Mammary epithelial cell (primary cell): ENCODE results near the gene SLC39A8.

ENCODE experiments used
- CTCF ChIP-seq, 2 donors: IDR thresholded peaks in 1 of 2; conservative IDR thresholded peaks in 1 of 2; 2 replicates each; pipeline ENCODE4 v1.5.1; 2011 to 2012; ENCODE audit warnings: inconsistent platforms in 2 of 2, low read length in 2 of 2, mild to moderate bottlenecking in 2 of 2, control low read depth in 1 of 2, low read depth in 1 of 2; ENCODE audit not compliant: insufficient read depth in 1 of 2; ENCODE audit errors: extremely low read depth in 1 of 2
- EZH2 ChIP-seq: IDR thresholded peaks from 2 replicates; pipeline ENCODE4 v1.6.1; 2012; ENCODE audit warnings: low read length, inconsistent platforms, borderline replicate concordance

- no peak for TF ChIP-seq EZH2
- TF ChIP-seq CTCF (conservative IDR thresholded peaks at IDR 0.05 in 1 of 2, IDR thresholded peaks at IDR 0.05 in 1 of 2; ENCODE audit: extremely low read depth in 1 of 2, insufficient read depth in 1 of 2, low read depth in 1 of 2, low read length in 2 of 2): no peak
These were observed 41.7 kb upstream of the SLC39A8 start for GRCh38 chr4:102386966-102387365.
